Endothelial cell (in vitro differentiated cells): ENCODE results near the gene MAPK7. TPM values are rescaled to one million over a fixed set of nuclear protein-coding genes. Genes with fewer than 3 reads are reported as not detected.

ENCODE experiments used
- DNase-seq: peaks from one replicate; pipeline ENCODE4 v3.0.0; 2021; ENCODE audit warnings: low spot score
- H3K27ac Mint-ChIP-seq: one replicate; pipeline ENCODE4 v1.8.0; 2021; ENCODE audit warnings: mixed read lengths, inconsistent platforms; ENCODE audit not compliant: unreplicated experiment
- H3K27me3 Mint-ChIP-seq: one replicate; pipeline ENCODE4 v1.8.0; 2021; ENCODE audit warnings: mild to moderate bottlenecking, moderate library complexity, mixed read lengths, inconsistent platforms; ENCODE audit not compliant: unreplicated experiment
- H3K36me3 Mint-ChIP-seq: one replicate; pipeline ENCODE4 v1.8.0; 2021; ENCODE audit warnings: mild to moderate bottlenecking, low read depth, mixed read lengths, inconsistent platforms; ENCODE audit not compliant: unreplicated experiment
- H3K4me1 Mint-ChIP-seq: one replicate; pipeline ENCODE4 v1.8.0; 2021; ENCODE audit warnings: mild to moderate bottlenecking, mixed read lengths, inconsistent platforms; ENCODE audit not compliant: unreplicated experiment
- H3K4me3 Mint-ChIP-seq: one replicate; pipeline ENCODE4 v1.8.0; 2021; ENCODE audit warnings: mild to moderate bottlenecking, mixed read lengths, inconsistent platforms; ENCODE audit not compliant: unreplicated experiment
- H3K9me3 Mint-ChIP-seq: one replicate; pipeline ENCODE4 v1.8.0; 2021; ENCODE audit warnings: mixed read lengths, inconsistent platforms; ENCODE audit not compliant: unreplicated experiment
- total RNA-seq: library from RNA; stranded (reverse); fragmentation: NEBNext Ultra II Directional; extraction: Animal tissue kit (Norgen Biotek cat#: 25700); gene quantifications from one replicate; pipeline ENCODE4 v1.2.1, GENCODE V29; 2021; ENCODE audit not compliant: unreplicated experiment
- TF ChIP-seq, protein P1 (sequence below): fragments of 200-600 bp; sonication (generic); IDR thresholded peaks from one replicate; pipeline ENCODE4 v1.5.0; 2021; ENCODE audit warnings: antibody characterized with exemption; ENCODE audit not compliant: unreplicated experiment

MAPK7 gene
- total RNA-seq, 1 donor from 2014 or later, result 48.5 TPM

DNA sequence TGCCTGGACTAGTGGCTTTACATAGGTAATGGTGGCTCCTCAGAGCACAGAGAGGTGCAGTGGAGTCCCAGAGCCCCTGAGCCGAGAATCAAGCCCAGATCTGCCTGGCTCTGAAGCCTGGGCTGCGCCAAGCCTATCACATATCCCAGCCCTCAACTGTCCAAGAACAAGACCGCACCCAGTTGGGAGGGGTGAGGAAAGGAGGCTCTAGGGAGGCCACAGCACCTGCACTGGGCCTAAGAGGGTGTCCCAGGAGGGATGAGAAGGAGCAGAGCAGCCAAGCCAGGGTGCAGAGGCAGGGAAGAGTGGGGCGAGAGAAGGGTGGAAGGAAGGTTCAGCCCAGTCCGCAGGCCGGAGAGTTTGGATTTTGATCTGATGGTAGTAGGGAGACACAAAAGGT, 31.8 kb downstream of the MAPK7 start:
- Mint-ChIP-seq H3K27ac (peak overlapping the region; percentile 2), H3K9me3 (no peaks in the 10 kb centered on the region), H3K36me3 (no peaks in the 10 kb centered on the region), H3K4me1 (peaks cover 2% of the 10 kb centered on the region), H3K27me3 (peaks cover 6% of the 10 kb centered on the region), H3K4me3 (no peak overlapping the region)
- TF ChIP-seq, protein P1, sequence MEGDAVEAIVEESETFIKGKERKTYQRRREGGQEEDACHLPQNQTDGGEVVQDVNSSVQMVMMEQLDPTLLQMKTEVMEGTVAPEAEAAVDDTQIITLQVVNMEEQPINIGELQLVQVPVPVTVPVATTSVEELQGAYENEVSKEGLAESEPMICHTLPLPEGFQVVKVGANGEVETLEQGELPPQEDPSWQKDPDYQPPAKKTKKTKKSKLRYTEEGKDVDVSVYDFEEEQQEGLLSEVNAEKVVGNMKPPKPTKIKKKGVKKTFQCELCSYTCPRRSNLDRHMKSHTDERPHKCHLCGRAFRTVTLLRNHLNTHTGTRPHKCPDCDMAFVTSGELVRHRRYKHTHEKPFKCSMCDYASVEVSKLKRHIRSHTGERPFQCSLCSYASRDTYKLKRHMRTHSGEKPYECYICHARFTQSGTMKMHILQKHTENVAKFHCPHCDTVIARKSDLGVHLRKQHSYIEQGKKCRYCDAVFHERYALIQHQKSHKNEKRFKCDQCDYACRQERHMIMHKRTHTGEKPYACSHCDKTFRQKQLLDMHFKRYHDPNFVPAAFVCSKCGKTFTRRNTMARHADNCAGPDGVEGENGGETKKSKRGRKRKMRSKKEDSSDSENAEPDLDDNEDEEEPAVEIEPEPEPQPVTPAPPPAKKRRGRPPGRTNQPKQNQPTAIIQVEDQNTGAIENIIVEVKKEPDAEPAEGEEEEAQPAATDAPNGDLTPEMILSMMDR, result no peak
- DNase-seq, result no peak

DNA sequence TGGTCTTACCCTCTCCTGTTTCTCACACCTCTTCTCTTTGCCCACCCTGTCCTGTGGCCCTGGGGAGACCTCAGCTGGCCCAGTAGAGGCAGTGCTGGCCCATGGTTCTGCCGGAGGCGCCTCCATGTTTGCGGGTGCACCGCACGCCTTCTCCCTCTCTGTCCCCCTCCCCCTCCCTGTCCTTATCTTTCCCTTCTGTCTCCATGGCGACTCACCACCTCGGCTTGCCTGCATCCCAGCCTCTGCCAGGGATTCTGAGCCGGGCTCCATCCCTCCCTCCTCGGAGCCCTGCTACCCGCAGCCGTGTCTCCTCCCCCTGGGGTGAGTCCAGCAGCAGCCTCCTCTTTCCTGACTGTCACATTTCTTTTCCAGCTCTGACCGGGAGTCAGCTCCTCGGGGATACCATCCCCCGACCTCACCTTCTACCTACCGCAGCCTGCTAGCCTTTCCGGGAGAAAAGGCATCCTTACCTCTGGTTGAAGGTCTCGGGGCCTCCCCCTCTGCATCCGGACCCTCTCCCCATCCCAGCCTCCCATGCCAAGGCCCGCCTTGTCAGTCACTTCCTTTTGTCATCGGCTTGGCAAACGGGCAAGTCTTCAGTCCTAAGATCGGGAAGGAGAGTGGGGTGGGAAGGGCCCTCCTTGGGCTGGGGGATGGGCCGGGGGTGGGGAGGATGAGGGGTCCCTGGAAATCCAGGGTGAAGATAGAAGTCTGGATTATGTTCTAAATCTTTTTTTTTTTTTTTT, 32.8 kb downstream of the MAPK7 start, which contains the start of gene RNF112:
Gene RNF112 (plus strand): TSS at position 358 of the 746 bp plus-strand sequence. CDS start 177 bp downstream, at position 535.
- no peaks in the 10 kb centered on the region for H3K36me3 Mint-ChIP-seq
- H3K9me3 Mint-ChIP-seq, result no peaks in the 10 kb centered on the region
- peaks cover 7% of the 10 kb centered on the region for H3K27me3 Mint-ChIP-seq
- DNase-seq, result no peak
- H3K4me3 Mint-ChIP-seq, result no peak within 1 kb of the TSS
- TF ChIP-seq, protein P1, result no peak
- peaks cover 2% of the 10 kb centered on the region for H3K4me1 Mint-ChIP-seq
- peak within 1 kb of the TSS; percentile 2 for H3K27ac Mint-ChIP-seq

DNA sequence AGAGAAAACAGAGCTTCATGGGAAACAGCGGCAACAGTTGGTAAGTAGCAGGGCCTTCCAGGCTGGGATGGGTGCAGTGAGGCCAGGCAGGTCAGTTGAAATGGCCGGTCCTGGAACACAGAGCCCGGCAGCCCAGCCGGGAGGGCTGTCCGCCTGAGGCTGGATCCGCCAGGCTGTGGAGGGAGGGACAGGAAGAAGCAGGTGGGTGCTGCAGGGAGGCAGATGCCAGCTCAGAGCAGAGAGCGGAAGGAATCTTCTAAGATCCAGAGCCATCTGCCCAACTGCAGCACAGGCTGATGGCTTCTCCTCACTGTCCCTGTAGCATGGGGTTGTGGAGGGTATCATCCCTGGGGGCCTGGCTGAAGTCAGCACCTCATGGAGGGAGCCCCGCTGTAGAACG, 33.3 kb downstream of the MAPK7 start:
- Mint-ChIP-seq H3K36me3 (no peaks in the 10 kb centered on the region), H3K4me1 (peaks cover 2% of the 10 kb centered on the region), H3K27me3 (peaks cover 7% of the 10 kb centered on the region), H3K27ac (no peak overlapping the region), H3K4me3 (no peak overlapping the region), H3K9me3 (no peaks in the 10 kb centered on the region)
- DNase-seq, result no peak
- TF ChIP-seq, protein P1, result no peak

DNA sequence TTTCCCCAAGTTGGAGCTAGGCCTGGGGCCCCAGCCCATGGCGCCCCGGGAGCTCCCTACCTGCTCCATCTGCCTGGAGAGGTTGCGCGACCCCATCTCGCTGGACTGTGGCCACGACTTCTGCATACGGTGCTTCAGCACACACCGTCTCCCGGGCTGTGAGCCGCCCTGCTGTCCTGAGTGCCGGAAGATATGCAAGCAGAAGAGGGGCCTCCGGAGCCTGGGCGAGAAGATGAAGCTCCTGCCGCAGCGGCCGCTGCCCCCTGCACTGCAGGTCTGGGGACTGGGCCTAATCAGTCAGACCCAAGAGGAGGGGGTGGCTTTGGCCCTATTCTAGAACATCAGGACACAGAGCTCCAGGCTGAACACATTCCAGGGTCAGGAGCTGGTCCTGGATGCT, 34.2 kb downstream of the MAPK7 start:
- no peaks in the 10 kb centered on the region for H3K9me3 Mint-ChIP-seq
- no peak overlapping the region for H3K27ac Mint-ChIP-seq
- H3K27me3 Mint-ChIP-seq, result peaks cover 7% of the 10 kb centered on the region
- H3K4me3 Mint-ChIP-seq, result no peak overlapping the region
- DNase-seq, result no peak
- H3K36me3 Mint-ChIP-seq, result no peaks in the 10 kb centered on the region
- TF ChIP-seq, protein P1, result no peak
- peaks cover 2% of the 10 kb centered on the region for H3K4me1 Mint-ChIP-seq

DNA sequence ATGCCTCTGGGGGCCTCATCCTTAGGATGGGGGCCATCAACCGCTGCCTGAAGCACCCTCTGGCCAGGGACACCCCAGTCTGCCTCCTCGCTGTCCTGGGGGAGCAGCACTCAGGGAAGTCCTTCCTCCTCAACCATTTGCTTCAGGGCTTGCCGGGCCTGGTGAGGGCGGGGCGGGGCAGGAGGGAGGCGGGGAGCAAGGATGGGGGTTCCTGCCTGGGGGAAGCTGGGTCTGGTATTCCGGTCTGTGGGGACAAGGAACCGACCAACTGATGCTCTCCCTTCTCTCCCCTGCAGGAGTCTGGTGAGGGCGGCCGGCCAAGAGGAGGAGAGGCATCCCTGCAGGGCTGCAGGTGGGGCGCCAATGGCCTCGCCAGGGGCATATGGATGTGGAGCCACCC, 34.7 kb downstream of the MAPK7 start:
- no peak overlapping the region for H3K27ac Mint-ChIP-seq
- H3K36me3 Mint-ChIP-seq, result no peaks in the 10 kb centered on the region
- H3K9me3 Mint-ChIP-seq, result no peaks in the 10 kb centered on the region
- H3K4me1 Mint-ChIP-seq, result peaks cover 2% of the 10 kb centered on the region
- DNase-seq, result no peak
- H3K4me3 Mint-ChIP-seq, result no peak overlapping the region
- TF ChIP-seq, protein P1, result no peak
- peaks cover 7% of the 10 kb centered on the region for H3K27me3 Mint-ChIP-seq
